ENCODE data around the gene AUTS2.
A peak's percentile ranks its signal among the peaks of the same experiment; 100 is the strongest.

Gene AUTS2

DNA sequence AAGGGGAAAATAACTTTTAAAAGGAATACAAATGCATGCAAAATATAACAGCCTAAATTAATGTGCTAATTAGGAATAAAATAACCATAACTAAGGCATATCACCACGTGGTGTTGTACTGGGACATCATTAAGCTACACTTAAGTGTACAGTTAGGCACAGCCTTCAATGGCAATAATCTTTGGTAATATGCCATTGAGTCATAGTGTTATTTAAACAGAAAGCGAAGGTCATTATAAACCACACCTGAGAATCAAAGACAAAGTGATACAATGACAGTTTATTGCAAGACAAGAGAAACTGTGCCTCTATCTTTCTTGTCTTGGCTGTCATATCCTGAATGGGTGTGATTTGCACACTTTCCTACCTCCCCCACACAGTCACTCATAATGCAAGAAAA, 30.5 kb upstream of the AUTS2 start:
- Mint-ChIP-seq H3K27me3 (ENCODE audit: low read depth) (peaks cover 39% of the 10 kb centered on the region), H3K36me3 (ENCODE audit: low read depth) (no peaks in the 10 kb centered on the region), H3K9me3 (no peaks in the 10 kb centered on the region), H3K4me3 (no peak overlapping the region), H3K27ac (no peak overlapping the region), H3K4me1 (peaks cover 9% of the 10 kb centered on the region)
- TF ChIP-seq, protein P1, sequence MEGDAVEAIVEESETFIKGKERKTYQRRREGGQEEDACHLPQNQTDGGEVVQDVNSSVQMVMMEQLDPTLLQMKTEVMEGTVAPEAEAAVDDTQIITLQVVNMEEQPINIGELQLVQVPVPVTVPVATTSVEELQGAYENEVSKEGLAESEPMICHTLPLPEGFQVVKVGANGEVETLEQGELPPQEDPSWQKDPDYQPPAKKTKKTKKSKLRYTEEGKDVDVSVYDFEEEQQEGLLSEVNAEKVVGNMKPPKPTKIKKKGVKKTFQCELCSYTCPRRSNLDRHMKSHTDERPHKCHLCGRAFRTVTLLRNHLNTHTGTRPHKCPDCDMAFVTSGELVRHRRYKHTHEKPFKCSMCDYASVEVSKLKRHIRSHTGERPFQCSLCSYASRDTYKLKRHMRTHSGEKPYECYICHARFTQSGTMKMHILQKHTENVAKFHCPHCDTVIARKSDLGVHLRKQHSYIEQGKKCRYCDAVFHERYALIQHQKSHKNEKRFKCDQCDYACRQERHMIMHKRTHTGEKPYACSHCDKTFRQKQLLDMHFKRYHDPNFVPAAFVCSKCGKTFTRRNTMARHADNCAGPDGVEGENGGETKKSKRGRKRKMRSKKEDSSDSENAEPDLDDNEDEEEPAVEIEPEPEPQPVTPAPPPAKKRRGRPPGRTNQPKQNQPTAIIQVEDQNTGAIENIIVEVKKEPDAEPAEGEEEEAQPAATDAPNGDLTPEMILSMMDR (IDR thresholded peaks at IDR 0.05; ENCODE audit: unreplicated experiment in 3 of 3) = no peak

DNA sequence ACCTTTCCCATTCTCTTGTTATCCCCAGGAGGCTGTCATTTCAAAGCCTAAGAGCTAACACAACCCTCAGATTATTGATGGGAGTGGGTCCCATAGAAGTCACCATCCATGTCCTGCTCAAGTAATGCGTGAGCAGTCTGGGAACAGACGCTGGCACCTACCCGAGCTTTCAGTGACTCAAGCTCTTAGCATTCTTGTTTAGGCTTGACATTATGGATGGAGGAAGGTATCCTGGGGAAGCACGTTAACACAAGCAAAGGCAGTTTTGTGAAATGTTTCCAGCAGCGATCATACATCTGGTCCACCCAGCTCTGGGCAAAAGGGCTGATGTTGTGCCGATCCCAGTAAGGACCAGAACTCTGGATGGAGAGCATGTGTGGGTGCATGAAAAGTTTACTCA, 30.0 kb upstream of the AUTS2 start:
- Mint-ChIP-seq H3K27ac (no peak overlapping the region), H3K4me3 (no peak overlapping the region), H3K27me3 (ENCODE audit: low read depth) (peaks cover 35% of the 10 kb centered on the region), H3K4me1 (peaks cover 9% of the 10 kb centered on the region), H3K9me3 (no peaks in the 10 kb centered on the region), H3K36me3 (ENCODE audit: low read depth) (no peaks in the 10 kb centered on the region)
- TF ChIP-seq, protein P1 (IDR thresholded peaks at IDR 0.05; ENCODE audit: unreplicated experiment in 3 of 3) = no peak

DNA sequence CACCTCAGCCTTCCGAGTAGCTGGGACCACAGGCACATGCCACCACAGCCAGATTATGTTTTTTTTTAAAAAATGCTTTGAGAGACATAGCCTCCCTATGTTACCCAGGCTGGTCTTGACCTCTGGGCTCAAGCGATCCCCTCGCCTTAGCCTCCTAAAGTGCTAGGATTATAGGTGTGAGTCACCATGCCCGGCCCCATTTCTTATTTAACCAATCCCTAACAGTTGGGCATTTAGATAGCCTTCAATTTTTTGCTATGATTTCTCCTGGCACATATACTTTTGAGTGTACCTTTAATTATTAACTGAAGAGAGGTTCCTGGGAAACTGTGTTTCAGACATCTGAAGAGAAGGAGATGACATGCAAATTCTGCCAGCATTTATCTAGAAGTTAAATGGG, 22.6 kb upstream of the AUTS2 start:
- Mint-ChIP-seq H3K4me3 (no peak overlapping the region), H3K9me3 (no peaks in the 10 kb centered on the region)

DNA sequence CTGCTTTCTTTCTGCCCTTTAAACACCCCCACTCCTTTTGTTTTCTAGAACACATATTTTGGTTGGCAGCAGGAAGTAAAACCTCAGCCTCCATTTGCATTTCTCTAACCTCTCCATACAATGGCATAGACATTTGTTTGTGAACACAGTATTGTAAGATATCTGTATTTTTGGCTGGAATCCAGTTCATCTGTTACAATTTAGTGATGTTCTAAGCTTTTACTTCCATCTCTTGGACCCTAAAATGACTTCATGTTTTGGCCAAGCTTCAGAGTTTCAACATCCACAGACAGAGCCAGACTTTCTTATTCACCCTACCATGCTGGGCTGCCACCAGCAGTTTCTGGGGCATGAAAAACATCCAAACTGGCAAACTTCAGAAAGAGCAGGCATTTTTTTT, 21.1 kb upstream of the AUTS2 start:
- Mint-ChIP-seq H3K36me3 (ENCODE audit: low read depth) (no peaks in the 10 kb centered on the region), H3K9me3 (no peaks in the 10 kb centered on the region), H3K27ac (peak overlapping the region in 1 of 3 experiments; percentile 10), H3K4me3 (no peak overlapping the region), H3K27me3 (ENCODE audit: low read depth) (no peaks in the 10 kb centered on the region), H3K4me1 (peaks cover 5% of the 10 kb centered on the region)
- TF ChIP-seq, protein P1 (IDR thresholded peaks at IDR 0.05; ENCODE audit: unreplicated experiment in 3 of 3) = no peak

More for the DNA sequence above, 22.6 kb upstream of the AUTS2 start:
- no peaks in the 10 kb centered on the region for H3K36me3 Mint-ChIP-seq (ENCODE audit: low read depth)
- peaks cover 3% of the 10 kb centered on the region for H3K27me3 Mint-ChIP-seq (ENCODE audit: low read depth)
- TF ChIP-seq, protein P1 (IDR thresholded peaks at IDR 0.05; ENCODE audit: unreplicated experiment in 3 of 3) = no peak
- H3K27ac Mint-ChIP-seq = peak overlapping the region in 1 of 3 experiments; percentile 27
- H3K4me1 Mint-ChIP-seq = peaks cover 5% of the 10 kb centered on the region

DNA sequence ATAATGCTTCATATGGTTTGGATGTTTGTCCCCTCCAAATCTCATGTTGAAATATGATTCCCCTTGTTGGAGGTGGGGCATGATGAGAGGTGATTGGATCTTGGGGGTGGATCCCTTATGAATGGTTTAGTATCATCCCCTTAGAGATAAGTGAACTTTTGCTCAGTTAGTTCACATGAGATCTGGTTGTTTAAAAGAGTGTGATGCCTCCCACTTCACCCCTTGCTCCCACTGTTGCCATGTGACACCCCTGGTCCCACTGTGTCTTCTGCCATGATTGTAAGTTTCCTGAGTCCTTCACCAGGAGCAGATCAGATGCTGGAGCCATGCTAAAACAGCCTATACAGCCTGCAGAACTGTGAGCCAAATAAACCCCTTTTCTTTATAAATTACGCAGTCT, 13.1 kb upstream of the AUTS2 start:
- Mint-ChIP-seq H3K4me1 (peaks cover 3% of the 10 kb centered on the region), H3K27me3 (ENCODE audit: low read depth) (no peaks in the 10 kb centered on the region), H3K27ac (no peak overlapping the region), H3K36me3 (ENCODE audit: low read depth) (no peaks in the 10 kb centered on the region), H3K4me3 (no peak overlapping the region), H3K9me3 (no peaks in the 10 kb centered on the region)
- TF ChIP-seq, protein P1 (IDR thresholded peaks at IDR 0.05; ENCODE audit: unreplicated experiment in 3 of 3) = no peak

DNA sequence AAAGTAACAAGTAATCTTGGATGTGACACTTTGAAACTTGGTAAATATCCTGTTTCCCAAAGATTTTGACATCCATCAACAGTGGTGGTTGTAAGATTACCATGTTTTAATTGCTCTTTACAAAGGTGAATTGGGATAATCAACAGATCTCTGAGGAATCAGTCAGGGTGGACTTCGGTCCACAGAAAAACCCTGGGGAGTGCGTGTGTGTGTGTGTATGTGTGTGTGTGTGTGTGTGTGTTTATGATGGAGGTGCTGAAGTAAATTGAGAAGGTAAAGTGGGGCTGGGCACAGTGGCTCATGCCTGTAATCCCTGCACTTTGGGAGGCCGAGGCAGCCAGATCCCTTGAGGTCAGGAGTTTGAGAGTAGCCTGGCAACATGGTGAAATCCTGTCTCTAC, 12.0 kb upstream of the AUTS2 start:
- Mint-ChIP-seq H3K9me3 (no peaks in the 10 kb centered on the region), H3K4me1 (peaks cover 3% of the 10 kb centered on the region), H3K4me3 (no peak overlapping the region), H3K36me3 (ENCODE audit: low read depth) (no peaks in the 10 kb centered on the region), H3K27me3 (ENCODE audit: low read depth) (peaks cover 10% of the 10 kb centered on the region), H3K27ac (no peak overlapping the region)
- TF ChIP-seq, protein P1 (IDR thresholded peaks at IDR 0.05; ENCODE audit: unreplicated experiment in 3 of 3) = no peak
